HG02763 (cell line): ENCODE measurements around the gene SPDYE1.
A peak's percentile ranks its signal among the peaks of the same experiment; 100 is the strongest.
"Not testable (repeated sequence)": the region's sequence is repeated elsewhere in the genome, so short reads cannot be mapped to it uniquely, and the experiment has no call there.

Experiments used
- ATAC-seq: cut with Tn5 transposase; IDR thresholded peaks from one replicate; pipeline ENCODE4 v1.9.1; 2021; ENCODE audit warnings: mild to moderate bottlenecking, moderate library complexity; ENCODE audit not compliant: unreplicated experiment

The SPDYE1 gene

GRCh38 chr7:43997532-43997931 lies at the start of gene SPDYE1:
TSS of gene SPDYE1 (plus strand) at chr7:43997897. CDS start at chr7:43999950, 2,053 bp downstream.
- not testable (repeated sequence) for ATAC-seq

DNA sequence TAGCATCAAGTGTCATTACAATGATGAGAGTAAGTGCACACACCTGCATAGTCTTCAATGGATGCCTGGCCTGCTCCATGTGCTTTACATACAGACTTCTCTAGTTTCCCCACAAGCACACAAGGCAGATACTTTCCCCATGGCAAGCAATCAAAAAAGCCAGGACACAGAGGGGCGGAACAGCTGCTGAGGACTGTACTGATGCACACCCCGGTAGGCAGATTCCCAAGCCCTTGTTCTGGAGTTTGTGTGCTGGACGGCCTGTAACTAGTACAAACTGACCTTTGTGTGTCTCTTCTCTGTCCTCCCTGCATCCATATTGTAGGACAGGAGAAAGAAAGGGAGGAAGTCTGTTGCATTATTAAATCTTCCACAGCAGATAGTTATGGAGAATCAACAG lies 45.7 kb upstream of the SPDYE1 start:
- ATAC-seq: no peak

DNA sequence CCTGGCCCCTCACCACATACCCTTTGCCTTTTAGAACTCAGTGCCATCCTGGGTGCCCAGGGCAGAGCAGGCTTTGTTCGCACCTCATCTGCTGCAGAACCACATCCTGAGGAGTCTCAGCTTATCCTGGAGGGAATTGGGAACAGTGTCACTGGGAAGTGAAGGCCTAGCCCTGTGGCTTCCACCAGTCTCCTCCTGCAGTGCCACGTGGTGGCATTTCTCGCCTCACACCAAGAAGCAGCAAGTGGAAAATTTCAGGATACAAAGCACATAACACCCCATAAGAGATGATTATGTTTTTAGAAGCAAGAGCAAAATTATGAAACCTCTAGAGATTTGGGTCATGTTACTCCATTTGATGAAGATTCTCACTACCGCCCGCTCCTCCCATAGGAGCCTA lies 44.6 kb upstream of the SPDYE1 start:
- no peak for ATAC-seq

DNA sequence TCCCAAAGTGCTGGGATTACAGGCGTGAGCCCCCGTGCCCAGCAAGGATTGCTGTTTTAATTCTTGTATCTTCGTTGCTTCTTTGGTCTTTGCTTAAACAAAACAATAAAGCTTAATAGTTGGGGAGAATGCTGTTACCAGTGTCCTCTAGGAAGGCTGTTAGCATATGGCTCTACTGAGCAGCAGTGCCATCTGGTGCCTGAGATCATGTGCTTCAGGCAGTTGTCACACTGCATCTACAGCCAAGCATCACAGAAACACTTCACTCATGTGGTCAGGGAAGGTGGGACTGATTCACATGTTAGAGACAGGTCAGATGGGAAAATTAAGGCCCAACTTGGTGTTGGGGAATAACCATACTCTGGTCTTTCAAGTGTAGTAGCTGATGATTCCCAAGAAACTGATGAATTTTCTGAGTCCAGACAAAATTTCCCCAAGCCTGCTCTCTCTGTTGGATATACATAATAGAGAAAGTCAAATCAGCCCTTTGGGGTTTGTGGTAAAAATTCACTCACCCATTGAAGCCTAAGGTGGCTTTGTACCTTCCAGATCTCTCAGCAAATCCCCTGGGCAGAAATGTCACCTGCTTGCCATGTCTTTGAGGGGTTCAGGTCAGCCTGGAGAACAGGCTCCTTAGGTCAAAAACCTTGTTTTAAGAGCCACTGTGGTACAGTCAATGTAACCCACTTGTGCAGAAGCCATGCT lies 43.0 kb upstream of the SPDYE1 start:
- ATAC-seq: no peak

DNA sequence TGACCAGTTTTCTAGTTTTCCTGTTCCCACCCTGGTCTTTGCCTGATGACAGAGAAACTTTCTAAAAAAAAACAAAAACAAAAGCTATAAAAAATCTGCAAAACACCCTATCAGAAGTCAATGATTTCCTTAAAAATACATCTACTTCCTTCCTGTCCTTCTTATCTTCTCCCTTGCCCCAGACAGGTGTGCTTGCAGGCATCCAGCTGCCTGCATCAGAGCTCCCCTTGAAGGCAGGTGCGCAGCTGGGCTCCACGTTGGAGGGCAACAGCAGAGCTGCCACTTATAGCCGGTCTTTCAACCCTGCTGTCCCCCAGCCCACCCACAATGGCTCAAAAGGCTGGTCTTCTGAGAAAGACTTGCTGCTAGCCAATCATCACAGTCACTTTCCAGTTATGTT lies 41.7 kb upstream of the SPDYE1 start:
- ATAC-seq: no peak

DNA sequence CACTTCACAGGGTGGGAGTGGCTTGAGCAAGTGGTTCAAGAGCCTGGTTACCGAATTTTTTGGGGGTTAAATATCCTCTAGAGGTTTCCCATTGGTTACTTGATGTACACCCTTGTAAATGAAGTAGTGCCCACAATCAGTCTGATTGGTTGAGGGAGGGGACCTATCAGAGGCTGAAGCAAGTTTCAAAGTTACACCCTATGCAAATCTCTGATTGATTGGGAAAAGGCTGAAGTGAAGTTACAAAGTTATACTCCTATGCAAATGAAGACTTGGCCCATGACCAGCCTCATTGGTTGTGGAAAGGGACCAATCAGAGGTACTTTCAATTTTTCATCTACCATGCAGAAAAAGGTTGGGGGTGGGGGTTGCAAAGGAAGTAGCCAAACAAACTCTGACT lies 36.8 kb upstream of the SPDYE1 start:
- ATAC-seq: no peak

DNA sequence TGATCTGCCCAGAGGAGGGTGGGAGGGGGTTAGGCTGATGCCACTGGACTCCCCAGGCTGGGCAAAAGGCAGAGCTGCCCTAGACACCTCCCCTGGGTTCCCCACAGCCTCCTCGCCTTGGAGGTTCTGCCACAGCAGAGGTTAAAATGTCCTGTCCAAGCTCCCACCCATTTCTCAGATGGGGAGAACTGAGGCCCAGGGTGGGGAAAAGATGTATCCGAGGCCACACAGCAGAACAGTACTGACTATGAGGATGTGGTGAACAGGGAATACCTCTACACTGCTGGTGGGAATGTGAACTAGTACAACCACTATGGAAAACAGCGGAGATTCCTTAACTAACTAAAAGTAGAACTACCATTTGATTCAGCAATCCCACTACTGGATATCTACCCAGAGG lies 31.3 kb upstream of the SPDYE1 start:
- ATAC-seq: not testable (repeated sequence)

GRCh38 chr7:43968172-43969040 lies 29.3 kb upstream of the SPDYE1 start:
- not testable (repeated sequence) for ATAC-seq

DNA sequence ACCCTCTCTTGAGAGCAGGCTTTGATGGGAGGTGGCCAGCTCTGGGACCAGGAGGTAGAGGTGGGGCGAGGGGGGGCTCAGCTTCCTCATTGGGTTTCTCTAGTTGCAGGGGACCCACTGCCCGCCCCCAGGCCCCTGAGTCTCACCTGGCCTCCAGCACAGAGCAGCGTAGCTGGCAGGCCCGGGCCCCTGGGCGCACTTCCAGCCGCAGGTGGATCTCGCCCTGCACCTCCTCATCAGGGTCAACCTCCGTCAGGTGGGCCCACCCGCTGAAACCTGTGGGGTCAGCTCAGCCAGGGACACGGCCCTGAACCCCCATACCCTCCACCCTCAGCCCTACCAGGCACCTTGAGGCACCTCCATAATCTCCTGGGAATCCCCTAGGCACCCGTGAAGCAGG lies 28.1 kb upstream of the SPDYE1 start:
- ATAC-seq: not testable (repeated sequence)

GRCh38 chr7:43970698-43971097 lies 27.0 kb upstream of the SPDYE1 start:
- not testable (repeated sequence) for ATAC-seq

- ATAC-seq: not testable (repeated sequence)
Observed at GRCh38 chr7:43974033-43974573, 23.6 kb upstream of the SPDYE1 start.

- not testable (repeated sequence) for ATAC-seq
Observed at GRCh38 chr7:43974725-43975482, 22.8 kb upstream of the SPDYE1 start.

GRCh38 chr7:43977525-43977924 lies 20.2 kb upstream of the SPDYE1 start:
- no peak for ATAC-seq

GRCh38 chr7:43978102-43978501 lies 19.6 kb upstream of the SPDYE1 start:
- ATAC-seq: not testable (repeated sequence)

GRCh38 chr7:43982848-43983247 lies 14.8 kb upstream of the SPDYE1 start:
- ATAC-seq: not testable (repeated sequence)

- not testable (repeated sequence) for ATAC-seq
Observed at GRCh38 chr7:43983736-43984135, 14.0 kb upstream of the SPDYE1 start.

GRCh38 chr7:43985904-43986864 lies 11.5 kb upstream of the SPDYE1 start:
- ATAC-seq: peak; percentile 51

DNA sequence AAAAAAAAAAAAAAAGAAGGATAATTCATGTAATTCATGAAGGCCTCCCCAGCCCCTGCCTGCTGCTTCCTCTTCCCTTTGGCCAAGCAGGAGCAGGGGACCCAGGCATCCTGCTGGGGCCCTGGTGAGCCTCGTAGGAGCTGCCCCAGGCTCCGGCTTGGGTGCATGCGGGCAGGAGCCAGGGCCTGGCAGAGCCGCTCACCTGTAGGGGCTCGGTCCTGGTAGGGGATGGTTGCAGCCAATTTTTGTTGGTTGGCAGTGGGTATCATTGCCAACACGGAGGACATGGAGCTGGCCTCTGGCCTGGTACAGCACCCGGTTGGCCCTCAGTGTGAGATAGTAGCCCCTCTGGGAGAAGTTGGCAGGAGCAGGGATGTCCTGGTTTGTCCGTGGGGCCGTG lies 10.2 kb upstream of the SPDYE1 start:
- not testable (repeated sequence) for ATAC-seq

GRCh38 chr7:43990011-43990585 lies 7.6 kb upstream of the SPDYE1 start:
- not testable (repeated sequence) for ATAC-seq
